Loucy (cell line): ENCODE data around the gene KIAA1614.

Experiments used
- CTCF ChIP-seq: fragments of 200-600 bp; sonication (generic); conservative IDR thresholded peaks from 2 replicates; pipeline ENCODE4 v1.5.1; 2014; ENCODE audit warnings: mild to moderate bottlenecking, antibody characterized with exemption, low read length
- EZH2phosphoT487 ChIP-seq: fragments of 200-600 bp; IDR thresholded peaks from 2 replicates; pipeline ENCODE4 v1.6.1; 2018; ENCODE audit warnings: antibody characterized with exemption, mild to moderate bottlenecking, moderate library complexity, borderline replicate concordance

- TF ChIP-seq CTCF (no peak), EZH2phosphoT487 (no peak)
These were observed 32.9 kb downstream of the KIAA1614 start for GRCh38 chr1:180945551-180945950.
